KG1 (cell line): ENCODE results near the gene CTSZ.
A peak's percentile ranks its signal among the peaks of the same experiment; 100 is the strongest.
"Not testable (repeated sequence)": the region's sequence is repeated elsewhere in the genome, so short reads cannot be mapped to it uniquely, and the experiment has no call there.

ENCODE experiments used
- DNase-seq: peaks from one replicate; lab custom pipeline; 2025; lab: John Stamatoyannopoulos, UW

CTSZ gene

GRCh38 chr20:58996226-58996611 lies 10.8 kb downstream of the CTSZ start:
- no peak for DNase-seq

- DNase-seq, result no peak
Measured at GRCh38 chr20:58995461-58996225, 11.4 kb downstream of the CTSZ start.

- no peak for DNase-seq
Measured at GRCh38 chr20:58994390-58995159, 12.5 kb downstream of the CTSZ start.

GRCh38 chr20:58993332-58994248 lies 13.5 kb downstream of the CTSZ start:
- DNase-seq, result no peak

GRCh38 chr20:58992911-58993310 lies 14.1 kb downstream of the CTSZ start:
- no peak for DNase-seq

- DNase-seq, result no peak
Measured at GRCh38 chr20:58991715-58992114, 15.3 kb downstream of the CTSZ start.

GRCh38 chr20:58990651-58991445 lies 16.2 kb downstream of the CTSZ start:
- DNase-seq, result no peak

- DNase-seq, result no peak
Measured at GRCh38 chr20:58989196-58989595, 17.9 kb downstream of the CTSZ start.

GRCh38 chr20:58988565-58988882 lies 18.5 kb downstream of the CTSZ start:
- no peak for DNase-seq

GRCh38 chr20:58987790-58988564 lies 19.1 kb downstream of the CTSZ start:
- no peak for DNase-seq

GRCh38 chr20:58986968-58987517 lies 20.0 kb downstream of the CTSZ start:
- DNase-seq, result no peak

GRCh38 chr20:58986286-58986967 lies 20.6 kb downstream of the CTSZ start:
- no peak for DNase-seq

GRCh38 chr20:58985656-58986055 lies 21.4 kb downstream of the CTSZ start:
- DNase-seq, result no peak

- no peak for DNase-seq
Measured at GRCh38 chr20:58984691-58985090, 22.4 kb downstream of the CTSZ start.

- not testable (repeated sequence) for DNase-seq
Measured at GRCh38 chr20:58983115-58983468, 24.0 kb downstream of the CTSZ start.

GRCh38 chr20:58982406-58983114 lies 24.5 kb downstream of the CTSZ start:
- DNase-seq, result no peak

GRCh38 chr20:58981628-58982364 lies 25.3 kb downstream of the CTSZ start:
- peak; percentile 11 for DNase-seq

- DNase-seq, result peak; percentile 54
Measured at GRCh38 chr20:58980711-58981627, 26.1 kb downstream of the CTSZ start, which contains the start of gene NELFCD. TSS of gene NELFCD (plus strand) at chr20:58981256. CDS start at chr20:58981310, 54 bp downstream.
